AG04449 (cell line): ENCODE data around the gene CTTNBP2.

Experiments used
- CTCF ChIA-PET: fragments of 350-600 bp; formaldehyde crosslinking; extraction: SDS; loops from one replicate; lab custom pipeline; 2021; ENCODE audit warnings: antibody characterized with exemption; lab: Yijun Ruan, JAX
- POLR2A ChIA-PET: fragments of 400-600, 350-600 bp; formaldehyde crosslinking; extraction: SDS; loops from one replicate; lab custom pipeline; 2020; ENCODE audit warnings: antibody characterized with exemption, inconsistent platforms; lab: Yijun Ruan, JAX
- DNase-seq: peaks from one replicate; pipeline ENCODE4 v3.0.0-alpha.2; 2010; ENCODE audit warnings: low read depth, low spot score
- H3K4me3 ChIP-seq: 2 replicates; pipeline ENCODE4 v1.5.1; 2011; ENCODE audit warnings: low read depth, mild to moderate bottlenecking, control low read depth, low read length
- TF ChIP-seq, protein P1 (sequence below): IDR thresholded peaks from one replicate; pipeline ENCODE4 v1.5.1; 2011; ENCODE audit warnings: mild to moderate bottlenecking, moderate library complexity, low read length, control low read depth, inconsistent platforms; ENCODE audit not compliant: insufficient read depth; ENCODE audit errors: missing control alignments

CTTNBP2 gene

DNA sequence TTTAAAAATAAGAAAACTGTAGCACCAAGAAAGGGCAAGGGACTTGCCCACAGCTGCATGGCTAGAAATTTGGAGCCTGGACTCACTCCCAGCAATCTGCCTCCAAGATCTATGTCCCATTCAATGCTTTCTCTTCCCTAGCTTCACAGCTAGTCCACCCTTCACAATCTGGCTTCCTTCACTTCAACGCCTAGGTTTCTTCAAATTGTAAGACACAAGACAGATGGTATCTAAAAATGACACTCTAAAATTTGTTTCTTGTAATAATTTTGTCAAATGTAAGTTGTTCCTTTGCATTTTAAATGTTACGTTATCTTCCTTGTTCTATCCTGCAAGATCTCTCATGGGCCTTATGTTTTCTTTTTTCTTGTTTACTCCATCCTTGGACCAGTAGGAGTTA is 48.6 kb downstream of the CTTNBP2 start:
- TF ChIP-seq, protein P1, sequence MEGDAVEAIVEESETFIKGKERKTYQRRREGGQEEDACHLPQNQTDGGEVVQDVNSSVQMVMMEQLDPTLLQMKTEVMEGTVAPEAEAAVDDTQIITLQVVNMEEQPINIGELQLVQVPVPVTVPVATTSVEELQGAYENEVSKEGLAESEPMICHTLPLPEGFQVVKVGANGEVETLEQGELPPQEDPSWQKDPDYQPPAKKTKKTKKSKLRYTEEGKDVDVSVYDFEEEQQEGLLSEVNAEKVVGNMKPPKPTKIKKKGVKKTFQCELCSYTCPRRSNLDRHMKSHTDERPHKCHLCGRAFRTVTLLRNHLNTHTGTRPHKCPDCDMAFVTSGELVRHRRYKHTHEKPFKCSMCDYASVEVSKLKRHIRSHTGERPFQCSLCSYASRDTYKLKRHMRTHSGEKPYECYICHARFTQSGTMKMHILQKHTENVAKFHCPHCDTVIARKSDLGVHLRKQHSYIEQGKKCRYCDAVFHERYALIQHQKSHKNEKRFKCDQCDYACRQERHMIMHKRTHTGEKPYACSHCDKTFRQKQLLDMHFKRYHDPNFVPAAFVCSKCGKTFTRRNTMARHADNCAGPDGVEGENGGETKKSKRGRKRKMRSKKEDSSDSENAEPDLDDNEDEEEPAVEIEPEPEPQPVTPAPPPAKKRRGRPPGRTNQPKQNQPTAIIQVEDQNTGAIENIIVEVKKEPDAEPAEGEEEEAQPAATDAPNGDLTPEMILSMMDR = no peak

DNA sequence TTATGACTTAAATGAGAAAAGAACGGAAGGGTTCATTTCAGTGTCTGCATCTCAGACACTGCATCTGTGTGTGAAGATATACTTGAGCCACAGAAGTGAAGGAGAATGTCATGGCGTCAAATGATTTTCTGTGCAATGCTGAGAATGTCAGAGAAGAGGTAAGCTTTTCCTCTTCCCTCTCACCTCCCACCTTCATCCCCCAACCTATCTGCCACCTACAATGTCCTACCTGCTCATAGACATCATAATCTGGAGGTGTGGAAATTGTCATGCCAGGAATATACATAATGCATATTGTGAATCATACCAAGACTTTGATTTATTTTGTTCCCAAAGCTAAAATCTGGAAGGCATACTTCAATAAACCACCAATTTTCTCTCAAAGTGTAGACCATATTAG is 53.7 kb downstream of the CTTNBP2 start:
- TF ChIP-seq, protein P1 = no peak
- POLR2A ChIA-PET = no interaction called here
- CTCF ChIA-PET = no interaction called here
- H3K4me3 ChIP-seq = no peak overlapping the region
- no peak for DNase-seq

More for the DNA sequence above, 48.6 kb downstream of the CTTNBP2 start:
- ChIA-PET CTCF (no interaction called here), POLR2A (no interaction called here)
- no peak for DNase-seq
- H3K4me3 ChIP-seq = no peak overlapping the region

GRCh38 chr7:117818232-117818631 is 55.0 kb downstream of the CTTNBP2 start:
- ChIA-PET POLR2A (no interaction called here), CTCF (no interaction called here)
- no peak for DNase-seq
- TF ChIP-seq, protein P1 = no peak
- H3K4me3 ChIP-seq = no peak overlapping the region

- CTCF ChIA-PET = no interaction called here
- TF ChIP-seq, protein P1 = no peak
- POLR2A ChIA-PET = no interaction called here
- no peak overlapping the region for H3K4me3 ChIP-seq
- no peak for DNase-seq
These were observed 56.5 kb downstream of the CTTNBP2 start for GRCh38 chr7:117816727-117817126.

GRCh38 chr7:117811696-117812095 is 61.5 kb downstream of the CTTNBP2 start:
- ChIA-PET POLR2A (no interaction called here), CTCF (no interaction called here)
- no peak for DNase-seq
- no peak overlapping the region for H3K4me3 ChIP-seq
- TF ChIP-seq, protein P1 = no peak

GRCh38 chr7:117810642-117811512 is 62.4 kb downstream of the CTTNBP2 start:
- TF ChIP-seq, protein P1 = no peak
- ChIA-PET POLR2A (interaction anchor here (0.6 kb wide), 1 partner anchor 374 kb away, joined by 3 read pairs; no protein-coding TSS in a partner anchor), CTCF (no interaction called here)
- no peak for DNase-seq
- no peak overlapping the region for H3K4me3 ChIP-seq
